ENCODE results near the gene GABARAP.
A peak's percentile ranks its signal among the peaks of the same experiment; 100 is the strongest.

Gene GABARAP

GRCh38 chr17:7208754-7209460, 33.3 kb downstream of the GABARAP start:
- DNase-seq (ENCODE audit: extremely low read depth in 1 of 2, low read depth in 1 of 2) = no peak

GRCh38 chr17:7208027-7208571, 34.1 kb downstream of the GABARAP start:
- no peak for DNase-seq (ENCODE audit: extremely low read depth in 1 of 2, low read depth in 1 of 2)

GRCh38 chr17:7207120-7208001, 34.9 kb downstream of the GABARAP start:
- no peak for DNase-seq (ENCODE audit: extremely low read depth in 1 of 2, low read depth in 1 of 2)

GRCh38 chr17:7205561-7205960, 36.7 kb downstream of the GABARAP start:
- no peak for DNase-seq (ENCODE audit: extremely low read depth in 1 of 2, low read depth in 1 of 2)

GRCh38 chr17:7204828-7205461, 37.3 kb downstream of the GABARAP start:
- peak; percentile 87 to 95 for DNase-seq (ENCODE audit: extremely low read depth in 1 of 2, low read depth in 1 of 2)

GRCh38 chr17:7204336-7204735, 37.9 kb downstream of the GABARAP start:
- no peak for DNase-seq (ENCODE audit: extremely low read depth in 1 of 2, low read depth in 1 of 2)

- no peak for DNase-seq (ENCODE audit: extremely low read depth in 1 of 2, low read depth in 1 of 2)
These were observed 38.9 kb downstream of the GABARAP start for GRCh38 chr17:7203391-7203790.

- no peak for DNase-seq (ENCODE audit: extremely low read depth in 1 of 2, low read depth in 1 of 2)
These were observed 45.4 kb downstream of the GABARAP start for GRCh38 chr17:7196651-7197401.

GRCh38 chr17:7195971-7196370, 46.3 kb downstream of the GABARAP start:
- DNase-seq (ENCODE audit: extremely low read depth in 1 of 2, low read depth in 1 of 2) = no peak

- DNase-seq (ENCODE audit: extremely low read depth in 1 of 2, low read depth in 1 of 2) = no peak
These were observed 49.8 kb downstream of the GABARAP start for GRCh38 chr17:7192271-7192937.

GRCh38 chr17:7191571-7192270, 50.5 kb downstream of the GABARAP start:
- no peak for DNase-seq (ENCODE audit: extremely low read depth in 1 of 2, low read depth in 1 of 2)

GRCh38 chr17:7191069-7191468, 51.2 kb downstream of the GABARAP start:
- no peak for DNase-seq (ENCODE audit: extremely low read depth in 1 of 2, low read depth in 1 of 2)

GRCh38 chr17:7190276-7190917, 51.9 kb downstream of the GABARAP start:
- DNase-seq (ENCODE audit: extremely low read depth in 1 of 2, low read depth in 1 of 2) = no peak

All from activated CD8-positive, alpha-beta memory T cell treated with anti-CD3 and anti-CD28 coated beads for 1 hour (primary cell).